LHCN-M2 (cell line): Measurements from ENCODE around the gene ATL2. TPM values are rescaled to one million over a fixed set of nuclear protein-coding genes. Genes with fewer than 3 reads are reported as not detected.
"Not testable (repeated sequence)": the region's sequence is repeated elsewhere in the genome, so short reads cannot be mapped to it uniquely, and the experiment has no call there.

Source experiments
- DNase-seq: peaks from one replicate; pipeline ENCODE4 v3.0.0-alpha.2; 2012; ENCODE audit warnings: low read depth
- polyA plus RNA-seq: library from polyadenylated mRNA; unstranded; fragments of >200 nt; gene quantifications from one replicate; pipeline ENCODE4 v1.2.1, GENCODE V29; 2012; ENCODE audit warnings: missing spikeins
- total RNA-seq: library from RNA; depleted of rRNA; stranded (reverse); fragments of >200 nt; gene quantifications from 2 replicates; pipeline ENCODE4 v1.2.3, GENCODE V29; 2014; rRNA removed

Gene ATL2
- 68.7 and 75.3 TPM in 2 replicates for total RNA-seq
- polyA plus RNA-seq, result 7.3 TPM

DNA sequence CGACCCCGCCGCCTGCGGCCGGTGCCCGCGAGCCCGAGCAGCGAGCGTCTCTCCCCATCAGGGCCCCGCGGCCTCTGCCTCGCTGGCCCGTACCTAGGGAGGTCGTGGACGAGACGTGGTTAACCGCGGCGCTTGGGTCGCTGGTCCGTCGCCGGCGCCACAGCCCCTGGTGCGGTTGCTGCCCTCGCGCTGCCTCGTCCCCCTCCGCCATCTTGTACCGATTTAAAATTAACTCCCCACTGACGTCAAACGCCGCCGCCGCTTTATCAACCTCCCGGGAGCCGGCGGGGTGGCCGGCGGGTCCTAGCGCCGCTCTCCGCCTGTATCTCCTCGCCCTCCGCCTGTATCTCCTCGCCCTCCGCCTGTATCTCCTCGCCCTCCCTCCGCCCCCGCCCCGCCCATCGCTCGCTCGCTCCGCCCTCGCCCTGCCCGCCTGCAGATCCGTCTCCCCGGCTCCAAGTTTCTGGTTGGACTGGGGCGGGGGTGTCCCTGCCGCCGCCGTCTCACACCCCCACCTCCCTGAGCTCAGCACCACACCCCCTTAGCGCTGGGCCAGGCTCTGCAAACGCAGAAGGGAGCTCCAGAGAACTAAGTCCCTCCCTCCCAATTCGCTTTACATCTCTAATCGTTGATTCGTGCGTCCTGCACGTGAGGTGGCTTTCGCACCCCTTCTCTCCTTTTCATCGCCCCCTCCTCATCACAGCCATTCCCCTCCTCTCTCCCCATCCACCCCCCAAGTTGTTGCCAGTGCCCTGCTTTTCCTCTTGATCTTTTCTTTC lies at the start of gene ATL2:
ATL2 (minus strand) TSS at position 224 of the 779 bp plus-strand sequence; CDS start at position 211, 13 bp downstream.
- peak; percentile 92 for DNase-seq

DNA sequence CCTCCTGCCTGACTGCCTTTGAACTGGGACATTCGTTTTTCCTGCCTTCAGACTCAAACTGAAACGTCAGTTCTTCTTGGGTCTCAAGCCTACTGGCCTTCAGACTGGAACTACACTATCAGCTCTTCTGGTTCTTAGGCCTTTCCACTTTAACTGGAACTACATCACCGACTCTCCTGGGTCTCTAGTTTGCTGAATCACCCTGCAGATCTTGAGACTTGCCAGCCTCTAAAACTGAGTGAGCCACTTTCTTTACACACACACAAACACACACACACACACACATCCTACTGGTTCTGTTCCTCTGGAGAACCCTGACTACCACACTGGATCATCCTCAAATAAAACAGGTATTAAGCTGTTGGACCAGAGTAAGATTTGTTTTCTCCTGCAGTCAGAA lies 46.7 kb upstream of the ATL2 start:
- no peak for DNase-seq

DNA sequence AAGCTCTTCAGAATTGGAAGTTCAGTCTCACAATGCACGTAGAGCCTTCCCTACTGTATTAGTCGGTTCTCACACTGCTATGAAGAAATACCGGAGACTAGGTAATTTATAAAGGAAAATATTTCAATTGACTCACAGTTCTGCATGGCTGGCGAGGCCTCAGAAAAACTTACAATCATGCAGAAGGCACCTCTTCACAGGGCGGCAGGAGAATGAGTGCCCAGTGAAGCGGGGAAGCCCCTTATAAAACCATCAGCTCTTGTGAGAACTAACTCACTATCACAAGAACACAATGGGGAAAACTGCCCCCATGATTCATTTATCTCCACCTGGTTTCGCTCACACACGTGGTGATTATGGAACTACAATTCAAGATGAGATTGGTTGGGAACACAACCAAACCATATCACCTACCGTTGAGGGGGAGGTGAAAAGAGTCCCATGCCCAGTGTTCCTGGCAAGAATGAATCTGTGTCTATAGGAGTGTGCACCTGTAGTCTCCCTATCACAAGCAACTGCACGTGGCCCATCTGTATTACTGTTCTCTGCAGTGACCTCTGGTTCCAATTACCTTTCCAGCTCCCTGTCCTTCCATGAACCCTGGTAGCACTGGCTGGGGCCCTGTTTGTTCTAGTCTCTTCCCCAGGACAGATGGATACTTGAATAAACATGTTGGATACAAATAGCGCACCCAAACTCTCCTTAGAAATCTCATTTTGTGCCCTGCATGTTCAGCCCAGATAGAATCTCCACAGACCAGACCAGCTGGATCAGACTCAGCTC lies 44.4 kb upstream of the ATL2 start:
- DNase-seq, result no peak

DNA sequence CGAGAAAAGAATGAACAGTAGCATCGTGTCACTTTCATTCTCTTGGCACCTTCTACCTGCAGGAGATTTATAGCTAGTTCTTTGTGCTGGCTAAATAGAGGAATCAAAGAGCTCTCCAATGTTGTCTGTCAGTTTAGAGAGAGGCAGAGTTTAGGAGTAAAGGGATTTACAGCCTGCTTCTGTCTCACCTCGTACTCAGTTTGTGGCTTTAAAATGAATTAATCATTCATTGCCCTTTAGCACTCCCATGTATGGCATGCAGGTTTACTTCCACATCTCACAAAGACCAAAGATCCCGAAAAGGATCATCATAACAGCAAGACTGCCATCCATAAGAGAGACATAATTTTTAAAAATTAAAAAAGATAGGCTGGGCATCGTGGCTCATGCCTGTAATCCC lies 42.4 kb upstream of the ATL2 start:
- no peak for DNase-seq

DNA sequence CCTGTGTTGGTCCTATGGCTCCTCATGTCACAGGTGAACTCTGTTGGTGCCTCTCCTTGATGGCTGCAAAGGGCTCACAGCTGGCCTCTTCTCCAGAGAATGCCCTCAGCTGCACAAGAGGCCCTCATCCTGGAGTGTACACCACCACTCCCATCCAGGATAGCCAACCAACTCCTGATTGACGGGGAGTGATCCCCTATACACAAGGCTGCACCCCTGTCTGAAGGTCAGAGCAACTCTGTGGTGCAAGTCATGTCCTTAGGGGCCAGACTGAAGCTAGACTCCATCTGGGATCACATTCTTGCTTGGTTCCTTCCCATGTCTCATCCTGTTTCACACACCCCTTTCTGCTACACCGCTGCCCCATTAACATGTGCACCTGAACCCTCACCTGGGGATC lies 41.7 kb upstream of the ATL2 start:
- no peak for DNase-seq

DNA sequence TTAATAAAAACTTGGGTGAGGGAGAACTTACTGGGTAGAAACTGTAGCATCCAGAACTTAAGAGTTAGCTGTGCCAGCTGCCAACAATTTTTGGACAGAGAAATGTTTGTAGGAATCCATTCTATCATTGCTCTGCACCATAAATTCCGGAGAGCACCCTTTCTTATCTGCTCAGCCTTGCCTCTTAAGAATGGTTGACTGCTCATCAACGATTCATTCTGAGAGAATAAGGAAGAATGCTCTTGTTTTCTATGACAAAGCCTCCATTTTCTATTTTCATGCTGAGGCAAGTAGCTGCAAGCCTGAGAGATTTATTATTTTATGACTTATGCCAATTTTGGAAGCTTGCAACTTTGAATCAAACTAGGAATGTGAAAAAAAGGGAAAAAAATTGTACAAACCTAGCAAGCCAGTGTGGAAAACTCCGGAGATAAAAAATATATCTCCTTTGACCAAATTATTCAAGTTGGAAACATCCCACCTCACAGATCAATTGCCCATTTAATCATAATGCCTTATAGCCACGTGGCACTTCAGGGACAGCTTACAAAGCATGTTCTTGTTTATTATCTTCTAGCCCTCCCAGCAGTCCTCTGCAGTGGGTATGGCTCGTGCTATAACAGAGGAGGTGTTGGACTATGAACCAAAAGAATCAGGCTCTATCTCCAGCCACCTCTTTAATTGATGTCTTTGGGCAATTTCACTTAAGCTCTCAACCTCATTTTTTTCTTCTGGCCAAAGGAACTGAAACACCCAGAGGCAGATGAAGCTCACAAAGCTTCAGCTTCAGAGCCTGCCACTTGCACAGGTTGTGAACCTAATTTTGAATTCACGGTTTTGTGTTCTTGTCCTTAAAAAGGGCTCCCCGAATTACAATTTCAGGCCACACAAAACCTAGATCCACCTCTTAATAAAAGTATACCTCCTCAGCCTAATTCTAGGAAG lies 40.9 kb upstream of the ATL2 start:
- DNase-seq, result no peak

DNA sequence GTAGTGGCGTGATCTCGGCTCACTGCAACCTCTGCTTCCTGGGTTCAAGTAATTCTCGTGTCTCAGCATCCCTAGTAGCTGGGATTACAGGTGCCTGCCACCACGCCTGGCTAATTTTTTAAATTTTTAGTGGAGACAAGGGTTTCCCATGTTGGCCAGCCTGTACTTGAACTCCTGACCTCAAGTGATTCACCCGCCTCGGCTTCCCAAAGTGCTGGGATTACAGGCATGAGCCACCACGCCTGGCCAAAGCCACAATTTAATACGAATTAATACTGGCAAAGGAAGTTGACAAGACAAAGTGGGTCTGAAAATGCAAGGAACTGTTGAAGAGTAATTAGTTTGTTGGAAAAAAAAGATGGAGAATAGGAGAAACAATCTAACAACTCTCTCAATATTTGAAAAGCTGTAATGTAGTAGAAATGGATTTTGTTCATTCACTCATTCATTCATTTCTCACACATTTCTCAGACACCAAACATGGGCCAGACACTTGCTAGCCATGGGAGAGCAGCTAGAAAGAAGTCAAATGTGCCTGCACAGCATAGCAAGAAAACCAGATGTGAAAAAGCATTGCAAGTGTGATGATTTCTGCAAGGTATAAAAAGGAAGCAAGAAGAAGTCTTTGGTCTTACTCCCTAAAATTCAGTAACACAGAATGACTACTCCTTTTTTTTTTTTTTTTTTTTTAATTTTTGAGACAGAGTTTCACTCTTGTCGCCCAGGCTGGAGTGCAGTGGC lies 39.4 kb upstream of the ATL2 start:
- DNase-seq, result no peak

DNA sequence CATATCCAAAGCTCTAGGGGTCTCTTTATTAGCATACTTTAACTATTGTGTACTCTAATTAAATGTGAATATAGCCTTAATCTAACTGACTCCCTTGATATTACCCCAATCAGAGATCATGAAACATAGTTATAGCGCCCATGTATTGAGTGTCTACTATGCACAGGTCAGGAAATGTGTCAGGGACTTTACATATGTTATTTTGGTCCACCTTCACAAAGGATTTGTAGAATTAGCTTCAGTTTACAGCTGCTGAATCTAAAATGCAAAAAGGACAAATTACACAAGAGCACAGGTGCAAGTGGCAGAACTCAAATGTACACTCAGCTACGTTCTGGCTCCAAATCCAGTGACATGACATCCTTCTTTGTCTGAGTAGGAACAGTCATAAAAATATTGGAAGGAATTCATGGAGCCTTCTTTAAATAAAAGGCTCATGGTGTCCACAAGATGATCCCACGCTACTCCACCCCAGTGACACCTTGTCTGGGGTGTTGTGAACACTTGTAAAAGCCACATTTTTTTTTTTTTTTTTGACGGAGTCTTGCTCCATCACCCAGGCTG lies 38.7 kb upstream of the ATL2 start:
- no peak for DNase-seq

DNA sequence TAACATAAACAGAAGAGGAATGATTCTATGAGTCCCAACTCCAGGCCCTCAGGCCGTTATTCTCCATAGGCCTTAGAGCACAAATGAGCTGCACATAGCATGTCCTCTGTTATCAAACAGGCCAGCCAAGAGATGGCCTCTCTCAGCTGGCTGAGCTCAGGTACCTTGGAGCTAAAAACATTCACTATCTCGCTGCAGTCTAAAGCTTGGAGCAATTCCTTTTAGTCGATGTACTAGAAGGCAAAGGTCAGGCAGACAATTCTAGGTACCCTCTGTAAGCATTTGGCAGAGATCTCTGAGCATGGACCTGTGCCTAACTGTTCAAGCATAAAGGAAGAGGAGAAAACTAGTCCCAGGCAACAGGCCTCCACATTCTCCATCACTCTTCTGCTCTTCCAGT lies 38.0 kb upstream of the ATL2 start:
- DNase-seq, result no peak

DNA sequence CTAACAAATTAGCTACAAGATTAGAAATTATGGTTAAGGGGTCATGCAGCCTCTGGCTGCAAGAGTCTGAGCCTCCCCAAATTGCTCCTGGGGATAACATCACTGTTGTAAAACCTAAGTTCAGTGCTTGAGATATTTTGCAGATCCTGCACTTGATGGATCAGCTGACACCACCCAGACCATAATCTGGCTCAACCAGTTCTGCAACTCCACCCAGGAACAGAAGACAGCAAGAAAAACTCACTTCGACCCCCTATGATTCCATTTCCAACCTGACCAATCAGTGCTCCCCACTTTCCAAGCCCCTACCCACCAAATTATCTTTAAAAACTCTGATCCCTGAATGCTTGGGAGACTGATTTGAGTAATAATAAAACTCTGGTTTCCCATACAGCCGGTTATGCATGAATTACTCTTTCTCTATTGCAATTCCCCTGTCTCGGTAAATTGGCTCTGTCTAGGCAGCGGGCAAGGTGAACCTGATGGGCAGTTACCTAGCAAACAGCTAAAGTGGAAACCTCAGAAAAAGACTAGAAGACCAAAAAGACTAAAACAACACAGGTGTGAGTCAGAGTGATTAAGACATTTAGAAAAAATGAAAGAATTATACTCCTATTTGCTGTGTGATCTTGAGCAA lies 35.3 kb upstream of the ATL2 start:
- DNase-seq, result not testable (repeated sequence)

DNA sequence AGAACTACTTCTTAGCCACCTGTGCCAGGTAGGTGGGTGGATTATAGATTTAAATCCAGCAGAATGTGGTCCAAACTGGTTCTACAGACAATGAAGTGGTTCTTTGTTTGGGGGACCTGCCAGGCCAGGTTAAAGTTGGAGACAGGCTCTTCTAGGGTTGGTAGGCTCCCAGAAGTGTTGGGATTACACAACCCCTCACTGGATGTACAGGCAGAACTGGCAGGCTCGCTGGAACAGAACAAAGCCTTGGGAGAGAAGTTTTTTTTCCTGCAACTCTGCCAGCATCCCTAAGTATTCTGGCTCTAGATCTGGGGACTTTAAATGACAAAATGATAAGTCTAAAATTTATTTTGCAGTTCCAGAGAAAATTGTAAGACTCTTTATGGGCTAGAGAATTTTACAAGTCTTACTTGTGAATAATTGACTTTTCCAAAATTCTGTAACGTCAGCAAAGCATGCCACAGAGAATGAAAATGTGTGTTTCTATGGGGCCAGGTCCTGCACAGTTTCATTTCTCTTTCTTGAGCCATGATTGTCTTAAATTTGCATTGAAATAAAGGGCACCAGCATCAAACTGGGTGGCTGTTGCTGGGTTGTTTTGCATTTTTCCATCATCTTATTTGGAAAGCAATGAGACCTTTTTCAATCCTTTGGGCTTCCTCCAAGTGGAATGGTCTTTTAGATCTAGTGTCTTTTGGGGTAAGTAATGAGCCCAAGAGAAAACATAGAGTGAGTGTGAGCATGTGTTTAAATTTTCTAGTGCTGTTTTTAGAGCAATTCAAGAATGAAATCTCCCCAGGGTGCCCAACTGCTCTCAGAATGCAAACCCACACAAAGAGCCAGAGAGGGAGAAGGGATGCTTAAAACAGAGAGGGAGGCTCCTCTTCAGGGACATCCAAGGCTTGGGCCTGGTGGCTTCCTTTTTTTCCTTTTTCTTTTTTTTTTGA lies 32.4 kb upstream of the ATL2 start:
- DNase-seq, result no peak

DNA sequence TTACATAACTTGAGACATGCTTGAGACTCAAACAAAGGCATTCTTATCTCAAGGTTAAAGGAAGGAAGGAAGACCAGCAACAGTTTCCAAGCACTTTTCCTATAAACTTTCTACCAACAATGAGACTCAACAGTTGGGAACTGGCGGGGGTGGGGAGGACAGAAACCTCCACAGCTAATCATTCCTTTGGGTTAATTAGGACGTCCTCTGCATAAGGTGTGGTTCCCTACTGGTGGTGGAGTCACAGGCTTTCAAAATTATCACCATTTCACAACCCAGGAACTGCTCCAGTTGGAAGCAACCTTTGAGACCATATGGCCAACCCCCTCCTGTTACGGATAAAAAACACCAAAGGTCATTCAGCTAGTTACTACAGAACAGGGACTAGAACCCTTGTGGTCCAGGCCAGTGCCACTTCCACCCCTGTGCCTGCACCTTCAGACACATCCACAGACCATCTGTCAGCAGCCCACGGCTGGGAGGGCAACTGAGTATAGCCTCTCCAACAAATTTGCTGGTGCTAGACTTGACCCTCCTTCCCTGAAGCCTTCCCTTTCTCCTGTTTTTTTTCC lies 30.1 kb upstream of the ATL2 start:
- DNase-seq, result no peak

DNA sequence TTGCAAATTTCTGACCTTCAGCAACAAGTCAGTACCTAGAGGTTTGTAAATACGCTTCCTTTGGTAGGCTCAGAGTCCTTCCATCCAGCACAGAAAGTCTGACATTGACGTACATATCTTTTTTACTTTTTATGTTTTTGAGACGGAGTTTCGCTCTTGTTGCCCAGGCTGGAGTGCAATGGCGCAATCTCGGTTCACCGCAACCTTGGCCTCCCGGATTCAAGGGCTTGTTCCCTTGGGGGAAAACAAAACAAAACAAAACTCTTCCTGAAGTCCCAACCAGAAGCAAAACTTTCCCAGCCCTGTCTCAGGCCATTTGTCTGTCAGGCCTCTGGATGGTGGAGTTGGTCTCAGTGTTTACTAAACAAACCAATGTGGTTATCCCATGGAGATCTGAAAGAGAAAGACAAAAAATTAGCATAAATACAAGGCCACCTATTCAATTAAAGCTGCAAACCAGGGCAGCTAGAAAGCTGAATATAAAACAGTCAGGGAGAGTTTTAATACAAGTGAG lies 29.6 kb upstream of the ATL2 start:
- no peak for DNase-seq

DNA sequence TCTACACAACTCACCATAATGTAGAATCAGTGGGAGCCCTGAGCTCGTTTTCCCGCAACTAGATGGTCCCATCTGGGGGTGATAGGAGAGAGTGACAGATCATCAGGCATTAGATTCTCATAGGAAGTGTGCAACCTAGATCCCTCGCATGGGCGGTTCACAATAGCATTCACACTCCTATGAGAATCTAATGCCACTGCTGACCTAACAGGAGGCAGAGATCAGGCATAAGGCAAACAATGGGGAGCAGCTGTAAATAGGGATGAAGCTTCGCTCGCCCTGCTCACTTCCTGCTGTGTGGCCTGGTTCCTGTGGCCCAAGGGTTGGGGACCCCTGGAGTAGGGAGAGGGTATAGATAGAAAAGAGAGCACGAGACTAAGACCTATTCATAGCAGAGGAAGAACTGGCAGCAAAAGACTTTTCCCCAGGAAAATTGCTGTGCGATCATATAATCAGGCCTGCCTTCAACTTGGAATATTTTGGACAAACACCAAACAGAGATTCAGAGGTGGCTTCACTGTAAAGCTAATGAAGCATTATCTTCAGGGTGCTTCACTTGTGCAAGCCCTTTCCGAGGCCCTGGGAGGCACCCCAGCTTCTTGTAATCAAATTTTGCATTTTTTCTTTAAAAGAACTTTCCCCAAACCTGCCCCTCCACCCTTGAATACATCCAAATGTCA lies 29.0 kb upstream of the ATL2 start:
- DNase-seq, result no peak

DNA sequence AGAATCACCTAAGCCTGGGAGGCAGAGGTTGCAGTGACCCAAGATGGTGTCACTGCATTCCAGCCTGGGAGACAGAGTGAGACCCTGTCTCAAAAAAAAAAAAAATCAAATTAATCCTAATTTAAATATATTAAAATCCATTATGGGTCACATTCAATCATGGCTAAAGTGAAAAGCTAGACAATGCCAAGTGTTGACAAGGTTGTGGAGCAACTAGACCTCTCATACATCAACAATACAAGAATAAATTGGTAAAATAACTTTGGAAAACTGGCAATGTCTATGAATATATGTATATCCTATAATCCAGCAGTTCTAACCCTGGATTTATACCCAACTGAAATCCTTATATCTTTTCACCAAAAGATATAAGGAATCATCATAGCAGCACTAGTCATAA lies 23.4 kb upstream of the ATL2 start:
- DNase-seq, result no peak

DNA sequence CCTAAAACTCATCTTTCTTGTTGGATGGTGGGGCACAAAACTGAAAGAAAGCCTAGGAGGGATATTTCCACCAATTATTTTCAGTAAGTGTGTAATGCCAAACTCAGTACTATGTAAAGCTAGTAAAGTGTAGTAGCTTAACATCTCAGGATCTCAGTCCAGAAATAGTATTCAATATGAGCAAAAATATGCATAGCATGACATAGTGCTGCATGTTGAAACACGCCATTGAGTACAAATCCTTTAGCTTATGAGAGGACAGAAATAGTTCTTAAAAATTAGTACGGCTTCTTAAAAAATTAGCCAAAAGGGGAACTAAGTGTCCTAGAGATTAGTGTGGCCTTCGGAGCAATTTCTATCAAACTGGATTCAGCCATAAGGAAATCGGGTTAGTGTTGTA lies 21.7 kb upstream of the ATL2 start:
- DNase-seq, result no peak

DNA sequence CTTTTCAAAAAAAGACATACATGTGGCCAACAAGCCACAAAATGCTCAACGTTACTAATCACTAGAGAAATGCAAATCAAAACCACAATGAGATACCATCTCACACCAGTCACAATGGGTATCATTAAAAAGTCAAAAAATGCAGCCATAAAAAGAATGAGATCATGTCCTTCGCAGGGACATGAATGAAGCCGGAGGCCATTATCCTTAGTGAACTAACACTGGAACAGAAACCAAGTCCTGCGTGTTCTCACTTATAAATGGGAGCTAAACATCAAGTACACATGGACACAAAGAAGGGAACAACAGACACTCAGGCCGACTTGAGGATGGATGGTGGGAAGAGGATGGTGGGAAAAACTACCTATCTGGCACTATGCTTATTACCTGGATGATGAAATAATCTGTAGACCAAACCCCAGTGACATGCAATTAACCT lies 17.8 kb upstream of the ATL2 start:
- peak; percentile 70 for DNase-seq

DNA sequence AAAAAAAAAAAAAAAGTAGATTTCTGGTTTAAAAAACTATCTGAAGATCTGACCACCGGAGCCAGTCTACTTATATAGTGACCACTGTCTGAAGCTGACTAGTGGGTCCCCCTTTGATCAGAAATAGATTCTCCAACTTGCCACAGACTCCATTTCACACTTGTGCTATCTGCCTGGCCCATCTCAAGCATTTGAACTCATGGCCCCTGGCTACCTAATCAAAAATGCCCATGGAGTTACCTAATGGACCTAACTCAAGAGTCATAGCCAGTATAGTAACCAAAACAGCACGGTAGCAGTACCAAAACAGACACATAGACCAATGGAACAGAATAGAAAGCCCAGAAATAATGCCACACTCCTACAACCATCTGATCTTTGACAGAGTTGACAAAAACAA lies 17.0 kb upstream of the ATL2 start:
- no peak for DNase-seq
